GM06990 (cell line): Measurements from ENCODE around the gene ALPL.

Source experiments
- DNase-seq: peaks from one replicate; pipeline ENCODE4 v3.0.0-alpha.2; 2011; ENCODE audit not compliant: insufficient read length; ENCODE audit errors: extremely low read depth
- H3K27me3 ChIP-seq: replicated peaks from 2 replicates; pipeline ENCODE4 v1.6.0; 2011; ENCODE audit warnings: low read length; ENCODE audit not compliant: control insufficient read depth, insufficient read depth
- H3K36me3 ChIP-seq: 2 replicates; pipeline ENCODE4 v1.5.1; 2011; ENCODE audit warnings: low read length; ENCODE audit not compliant: control insufficient read depth, insufficient read depth
- H3K4me3 ChIP-seq: replicated peaks from 2 replicates; pipeline ENCODE4 v1.5.1; 2011; ENCODE audit warnings: low read depth, mild to moderate bottlenecking, control low read depth, low read length
- TF ChIP-seq, protein P1 (sequence below): IDR thresholded peaks from 2 replicates; pipeline ENCODE4 v1.5.1; 2011; ENCODE audit warnings: low read length, control low read depth, mild to moderate bottlenecking, inconsistent platforms; ENCODE audit not compliant: insufficient read depth, poor library complexity, severe bottlenecking

The ALPL gene

DNA sequence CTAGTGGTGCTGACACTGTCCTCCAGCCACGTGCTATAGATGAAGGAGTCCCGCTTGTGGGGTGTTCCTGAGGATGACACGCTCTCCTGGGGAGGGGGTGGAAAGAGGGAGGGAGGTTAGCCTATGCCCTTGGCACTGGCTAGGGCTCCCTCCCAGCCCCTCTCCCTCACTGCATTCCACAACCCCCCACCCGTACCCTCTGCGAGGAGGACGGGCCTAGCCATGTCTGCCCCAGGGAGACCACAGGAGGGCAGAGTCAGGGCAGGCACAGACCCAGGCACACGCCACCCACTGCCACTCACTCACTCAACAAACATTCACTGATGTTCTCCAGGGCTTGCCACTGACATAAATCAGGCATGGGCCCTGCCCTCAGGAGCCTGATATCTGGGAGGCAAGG, 89.2 kb downstream of the ALPL start:
- H3K27me3 ChIP-seq, result no peaks in the 10 kb centered on the region
- DNase-seq, result no peak
- TF ChIP-seq, protein P1, sequence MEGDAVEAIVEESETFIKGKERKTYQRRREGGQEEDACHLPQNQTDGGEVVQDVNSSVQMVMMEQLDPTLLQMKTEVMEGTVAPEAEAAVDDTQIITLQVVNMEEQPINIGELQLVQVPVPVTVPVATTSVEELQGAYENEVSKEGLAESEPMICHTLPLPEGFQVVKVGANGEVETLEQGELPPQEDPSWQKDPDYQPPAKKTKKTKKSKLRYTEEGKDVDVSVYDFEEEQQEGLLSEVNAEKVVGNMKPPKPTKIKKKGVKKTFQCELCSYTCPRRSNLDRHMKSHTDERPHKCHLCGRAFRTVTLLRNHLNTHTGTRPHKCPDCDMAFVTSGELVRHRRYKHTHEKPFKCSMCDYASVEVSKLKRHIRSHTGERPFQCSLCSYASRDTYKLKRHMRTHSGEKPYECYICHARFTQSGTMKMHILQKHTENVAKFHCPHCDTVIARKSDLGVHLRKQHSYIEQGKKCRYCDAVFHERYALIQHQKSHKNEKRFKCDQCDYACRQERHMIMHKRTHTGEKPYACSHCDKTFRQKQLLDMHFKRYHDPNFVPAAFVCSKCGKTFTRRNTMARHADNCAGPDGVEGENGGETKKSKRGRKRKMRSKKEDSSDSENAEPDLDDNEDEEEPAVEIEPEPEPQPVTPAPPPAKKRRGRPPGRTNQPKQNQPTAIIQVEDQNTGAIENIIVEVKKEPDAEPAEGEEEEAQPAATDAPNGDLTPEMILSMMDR, result no peak
- H3K4me3 ChIP-seq, result no peak overlapping the region
- H3K36me3 ChIP-seq, result no peaks in the 10 kb centered on the region

DNA sequence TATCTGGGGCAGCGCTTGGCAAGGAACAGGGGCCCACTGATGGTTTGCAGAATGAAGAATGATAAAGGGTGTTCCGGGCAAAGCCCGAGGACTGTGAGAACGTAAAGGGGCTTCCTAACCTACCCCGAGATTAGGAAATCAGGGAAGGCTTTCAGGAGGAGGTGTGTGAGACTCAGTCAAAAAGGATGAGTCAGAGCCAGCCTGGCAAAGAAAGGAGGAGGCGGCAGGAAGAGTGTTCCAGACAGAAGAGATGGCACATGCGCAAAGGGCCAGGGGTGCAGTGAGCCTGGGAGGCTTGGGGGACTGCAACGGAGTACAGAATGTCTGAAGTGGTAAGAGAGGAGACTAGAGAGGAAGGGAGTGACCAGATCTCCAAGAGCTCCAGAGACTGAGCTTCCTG, 89.7 kb downstream of the ALPL start:
- TF ChIP-seq, protein P1, result no peak
- H3K36me3 ChIP-seq, result no peaks in the 10 kb centered on the region
- no peaks in the 10 kb centered on the region for H3K27me3 ChIP-seq
- H3K4me3 ChIP-seq, result no peak overlapping the region
- DNase-seq, result no peak

DNA sequence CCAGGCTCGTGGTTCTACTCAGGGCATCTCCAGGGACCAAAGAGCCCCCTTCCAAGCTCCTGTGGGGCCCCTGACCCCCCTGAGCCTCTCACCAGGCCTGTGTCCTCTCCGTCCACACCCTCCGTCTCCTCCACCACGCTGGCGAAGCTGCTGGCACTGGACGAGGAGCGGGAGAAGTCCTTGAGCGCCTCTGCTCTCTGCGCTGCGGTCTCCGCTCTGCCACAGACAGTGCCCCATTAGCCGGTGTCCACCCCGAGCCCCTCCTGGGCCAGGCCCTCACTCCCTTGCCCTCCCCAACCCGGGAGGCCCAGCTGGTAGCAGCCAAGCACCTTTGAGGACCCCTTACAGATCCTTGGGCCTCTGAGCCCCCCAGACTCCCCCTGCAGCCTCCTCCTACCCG, 90.2 kb downstream of the ALPL start:
- Histone ChIP-seq H3K4me3 (no peak overlapping the region), H3K36me3 (no peaks in the 10 kb centered on the region), H3K27me3 (no peaks in the 10 kb centered on the region)
- DNase-seq, result no peak
- TF ChIP-seq, protein P1, result no peak

DNA sequence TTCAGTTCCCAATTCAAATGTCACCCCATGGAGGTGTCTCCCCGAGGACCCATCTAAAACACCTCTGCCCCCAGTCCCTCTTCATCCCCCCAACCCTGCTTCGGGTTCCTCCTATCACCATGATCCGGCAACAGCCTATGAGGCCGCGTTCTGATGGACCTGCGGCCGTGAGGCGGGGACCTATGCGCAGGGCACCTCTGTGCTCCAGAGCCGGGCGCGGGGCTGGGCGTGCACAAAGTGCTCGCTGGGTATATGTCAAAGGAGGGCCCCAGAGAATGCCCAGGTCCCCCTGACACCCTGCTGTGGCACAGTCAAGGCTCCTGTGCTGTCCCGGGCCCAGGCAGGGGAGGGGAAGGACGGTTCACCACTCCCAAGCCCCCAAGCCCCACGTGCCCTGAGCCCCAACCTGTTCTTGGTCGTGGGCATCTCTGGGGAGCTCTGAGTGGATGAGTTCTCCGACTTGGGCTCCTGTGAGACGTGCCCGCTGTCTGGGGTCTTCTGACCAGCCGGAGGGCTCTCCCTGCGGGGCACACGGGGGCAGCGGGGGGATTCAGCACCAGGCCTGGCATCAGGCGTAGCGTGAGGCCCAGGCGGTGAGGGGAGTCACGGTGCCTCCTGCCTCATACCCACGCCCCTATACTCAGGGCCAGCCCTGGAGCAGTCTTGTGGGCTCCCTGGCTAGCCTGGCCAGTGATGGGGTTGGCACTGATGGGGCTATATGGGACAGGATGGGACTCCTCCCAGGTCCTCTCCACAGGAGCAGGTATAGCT, 92.2 kb downstream of the ALPL start:
- Histone ChIP-seq H3K27me3 (no peaks in the 10 kb centered on the region), H3K36me3 (no peaks in the 10 kb centered on the region), H3K4me3 (no peak overlapping the region)
- TF ChIP-seq, protein P1, result no peak
- DNase-seq, result no peak

DNA sequence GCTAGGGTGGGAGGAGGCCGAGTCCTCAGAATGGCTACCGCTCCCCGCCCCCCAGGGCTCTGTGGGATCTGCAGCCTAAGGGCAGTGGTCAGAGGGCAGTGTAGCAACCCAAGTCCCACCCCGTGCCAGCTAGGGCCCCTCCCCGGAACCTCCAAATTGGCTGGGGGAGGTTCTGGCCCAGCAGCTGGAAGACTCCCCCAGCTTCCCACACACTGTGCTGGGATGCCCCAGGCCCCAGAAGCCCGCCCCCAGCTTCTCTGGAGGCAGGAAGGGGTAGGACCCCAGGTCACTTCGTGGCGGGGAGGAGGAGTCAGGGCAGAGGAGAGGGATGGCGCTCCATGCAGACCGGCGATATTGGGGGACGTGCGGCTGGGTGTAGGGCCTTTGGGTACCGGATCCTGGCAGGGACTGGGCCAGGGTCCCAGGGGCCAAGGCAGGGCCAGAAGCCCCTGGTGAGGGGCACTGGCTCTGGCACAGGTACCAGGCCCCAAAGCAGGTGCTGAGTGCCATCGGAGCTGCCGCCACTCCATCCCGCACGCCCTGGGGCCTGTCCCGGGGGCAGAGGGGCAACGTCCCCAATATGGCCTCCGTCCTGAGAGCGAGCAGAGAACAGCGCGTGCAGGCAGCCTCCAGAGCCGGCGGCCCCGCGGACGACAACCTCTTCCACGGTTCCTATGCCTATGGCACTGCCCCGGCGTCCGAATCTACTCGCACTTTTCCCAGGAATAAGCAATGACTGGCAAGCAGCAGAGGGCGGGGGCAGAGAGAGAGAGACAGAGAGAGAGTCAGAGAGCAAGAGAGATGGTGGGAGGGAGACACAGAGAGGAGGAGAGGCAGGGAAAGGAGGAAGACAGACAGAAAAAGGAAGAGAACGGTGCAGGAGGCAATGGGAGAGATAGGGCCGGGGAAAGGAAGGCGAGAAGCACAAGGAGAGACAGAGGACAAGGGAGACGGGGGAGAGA, 94.2 kb downstream of the ALPL start:
- TF ChIP-seq, protein P1, result no peak
- no peaks in the 10 kb centered on the region for H3K36me3 ChIP-seq
- no peak overlapping the region for H3K4me3 ChIP-seq
- no peak for DNase-seq
- no peaks in the 10 kb centered on the region for H3K27me3 ChIP-seq
